Activated B cell treated with CpG ODN at 0.5 μM for 24 hours (primary cell): ENCODE measurements around the gene CERK. TPM values are rescaled to one million over a fixed set of nuclear protein-coding genes. Genes with fewer than 3 reads are reported as not detected.
A peak's percentile ranks its signal among the peaks of the same experiment; 100 is the strongest.

Source experiments
- ATAC-seq: fragments of 200-7000 bp; cut with Tn5 transposase; one replicate; pipeline ENCODE4 v1.10.0; 2021; ENCODE audit warnings: low read depth, mild to moderate bottlenecking, moderate library complexity
- CTCF ChIA-PET: fragments of 350-600 bp; sonication (Branson Sonifier 250); formaldehyde crosslinking; loops from one replicate; lab custom pipeline; 2021; ENCODE audit warnings: antibody characterized with exemption; lab: Charles Lee
- POLR2A ChIA-PET: fragments of 350-600 bp; sonication (Branson Sonifier 250); formaldehyde crosslinking; loops from one replicate; lab custom pipeline; 2021; ENCODE audit warnings: antibody characterized with exemption; lab: Charles Lee
- DNase-seq: peaks from one replicate; pipeline ENCODE4 v3.0.0; 2022
- H3K27ac Mint-ChIP-seq: one replicate; pipeline ENCODE4 v1.8.0; 2020; ENCODE audit warnings: mixed read lengths
- H3K27me3 Mint-ChIP-seq: one replicate; pipeline ENCODE4 v1.8.0; 2021; ENCODE audit warnings: mixed read lengths
- H3K36me3 Mint-ChIP-seq: one replicate; pipeline ENCODE4 v1.8.0; 2021; ENCODE audit warnings: low read depth, mixed read lengths
- H3K4me1 Mint-ChIP-seq: one replicate; pipeline ENCODE4 v1.8.0; 2021; ENCODE audit warnings: mixed read lengths
- H3K4me3 Mint-ChIP-seq: one replicate; pipeline ENCODE4 v1.8.0; 2020; ENCODE audit warnings: mild to moderate bottlenecking, mixed read lengths
- H3K9me3 Mint-ChIP-seq: one replicate; pipeline ENCODE4 v1.8.0; 2020; ENCODE audit warnings: mixed read lengths
- CTCF ChIP-seq: fragments of 200-600 bp; IDR thresholded peaks from one replicate; pipeline ENCODE4 v1.8.0; 2022; ENCODE audit warnings: antibody characterized with exemption, mild to moderate bottlenecking
- intact Hi-C: fragments of 100-400 bp; cut with micrococcal nuclease; formaldehyde crosslinking; loops from one replicate; pipeline ENCODE4 v1.15.1; 2024
- total RNA-seq: library from RNA; stranded (reverse); gene quantifications from 2 replicates; pipeline ENCODE4 v1.2.3, GENCODE V29; 2022

Gene CERK
- total RNA-seq, 1 donor from 2014 or later = 13.8 TPM

DNA sequence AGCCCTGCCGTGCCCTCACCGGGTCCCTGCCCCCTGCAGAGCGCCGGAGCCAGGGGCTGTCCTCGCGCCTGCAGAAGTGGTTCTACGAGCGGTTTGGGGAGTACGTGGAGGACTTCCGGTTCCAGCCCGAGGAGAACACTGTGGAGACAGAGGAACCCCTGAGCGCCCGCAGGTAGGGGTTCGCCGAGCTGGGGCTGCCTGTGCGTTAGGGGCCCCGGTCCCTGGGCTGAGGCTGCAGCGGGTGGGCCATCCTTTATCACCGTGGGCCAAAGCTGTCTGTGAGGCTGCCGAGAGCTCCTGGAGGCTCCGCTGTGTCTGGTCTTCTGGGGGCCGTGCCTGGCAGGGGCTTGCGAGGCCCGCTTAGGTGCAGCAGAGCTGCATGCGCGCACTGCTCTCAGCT is 75.1 kb downstream of the CERK start:
- H3K27me3 Mint-ChIP-seq = no peaks in the 10 kb centered on the region
- POLR2A ChIA-PET = no interaction called here
- TF ChIP-seq CTCF = no peak
- DNase-seq = no peak
- H3K27ac Mint-ChIP-seq = no peak overlapping the region
- peaks cover 55% of the 10 kb centered on the region for H3K36me3 Mint-ChIP-seq
- intact Hi-C loops = no loop called here
- H3K4me3 Mint-ChIP-seq = no peak overlapping the region
- H3K4me1 Mint-ChIP-seq = no peaks in the 10 kb centered on the region
- no peak for ATAC-seq
- H3K9me3 Mint-ChIP-seq = no peaks in the 10 kb centered on the region
- CTCF ChIA-PET = no interaction called here

- H3K27me3 Mint-ChIP-seq = no peaks in the 10 kb centered on the region
- peaks cover 51% of the 10 kb centered on the region for H3K36me3 Mint-ChIP-seq
- peaks cover 2% of the 10 kb centered on the region for H3K4me1 Mint-ChIP-seq
- DNase-seq (no peak), ATAC-seq (no peak)
- no peak overlapping the region for H3K4me3 Mint-ChIP-seq
- intact Hi-C loops = no loop called here
- ChIA-PET POLR2A (no interaction called here), CTCF (no interaction called here)
- no peak for TF ChIP-seq CTCF
- no peaks in the 10 kb centered on the region for H3K9me3 Mint-ChIP-seq
- no peak overlapping the region for H3K27ac Mint-ChIP-seq
These were observed 75.8 kb downstream of the CERK start for GRCh38 chr22:46662226-46662625.

DNA sequence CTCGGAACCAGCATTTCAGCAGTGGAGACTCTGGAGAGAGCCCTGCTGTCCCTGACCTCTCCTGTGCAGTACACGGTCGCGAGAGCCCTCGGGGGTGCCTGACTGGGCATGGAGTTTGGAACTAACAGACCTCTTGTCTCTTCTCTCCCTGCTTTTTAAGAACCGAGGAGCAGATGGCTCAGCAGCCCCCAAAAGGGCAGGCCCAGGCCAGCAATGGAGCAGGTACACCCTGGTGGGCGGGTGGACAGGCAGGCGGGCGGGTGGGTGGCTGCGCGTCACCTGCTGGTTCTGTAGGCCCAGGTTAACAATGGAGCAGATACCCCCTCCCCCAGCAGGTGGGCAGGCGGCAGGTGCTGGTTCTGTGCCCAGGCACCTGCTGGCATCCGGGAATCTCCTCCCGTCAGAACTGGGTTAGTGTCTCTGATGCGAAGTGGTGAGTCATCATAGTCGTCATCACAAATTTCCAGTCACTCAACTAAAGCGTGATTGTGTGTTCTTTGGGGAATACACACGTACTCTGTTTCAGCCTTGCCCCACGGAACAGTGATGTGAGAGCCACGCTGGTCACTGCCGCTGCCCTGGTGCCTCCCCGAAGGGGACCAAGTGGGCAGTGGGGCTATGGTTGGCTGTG is 76.7 kb downstream of the CERK start:
- no peak for DNase-seq
- Mint-ChIP-seq H3K4me3 (no peak overlapping the region), H3K27me3 (no peaks in the 10 kb centered on the region), H3K9me3 (no peaks in the 10 kb centered on the region), H3K4me1 (peaks cover 3% of the 10 kb centered on the region), H3K27ac (no peak overlapping the region), H3K36me3 (peaks cover 42% of the 10 kb centered on the region)
- intact Hi-C loops = no loop called here
- ChIA-PET CTCF (no interaction called here), POLR2A (no interaction called here)
- TF ChIP-seq CTCF = no peak
- ATAC-seq = peak; percentile 56

DNA sequence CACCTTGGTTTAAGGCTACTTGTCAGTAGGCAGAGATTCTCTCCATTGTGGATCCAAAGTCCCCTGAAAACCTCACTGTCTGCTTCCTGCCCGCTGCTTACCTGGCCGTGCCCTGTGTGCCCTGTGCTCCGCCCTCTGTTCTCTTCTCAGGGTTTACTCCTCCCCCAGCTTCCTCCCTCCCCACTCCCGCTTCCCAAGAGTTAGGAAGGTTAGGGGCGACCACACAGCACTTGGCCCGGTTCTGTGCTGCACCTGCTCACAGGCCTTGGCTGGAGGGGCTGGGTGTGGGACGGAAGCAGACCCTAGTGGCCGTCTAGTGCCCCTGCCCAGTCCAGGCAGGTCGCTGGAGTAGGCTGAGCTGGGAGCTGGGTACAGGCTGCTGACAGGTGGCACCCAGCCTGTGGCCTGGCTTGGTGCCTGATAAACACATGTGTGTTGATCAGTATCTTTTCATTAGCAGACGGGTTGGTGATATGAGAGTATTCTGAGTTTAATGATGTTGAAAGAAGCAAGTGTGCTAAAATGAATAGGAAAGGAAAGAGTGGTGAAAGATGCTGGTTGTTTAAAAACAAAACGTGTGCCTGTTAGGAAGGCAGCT is 77.3 kb downstream of the CERK start:
- no peak overlapping the region for H3K4me3 Mint-ChIP-seq
- ChIA-PET POLR2A (no interaction called here), CTCF (no interaction called here)
- peaks cover 3% of the 10 kb centered on the region for H3K4me1 Mint-ChIP-seq
- H3K9me3 Mint-ChIP-seq = no peaks in the 10 kb centered on the region
- H3K27me3 Mint-ChIP-seq = no peaks in the 10 kb centered on the region
- no peak overlapping the region for H3K27ac Mint-ChIP-seq
- DNase-seq (no peak), ATAC-seq (no peak)
- TF ChIP-seq CTCF = no peak
- intact Hi-C loops = no loop called here
- H3K36me3 Mint-ChIP-seq = peaks cover 37% of the 10 kb centered on the region

GRCh38 chr22:46659791-46660186 is 78.3 kb downstream of the CERK start:
- no peak for DNase-seq
- no peaks in the 10 kb centered on the region for H3K9me3 Mint-ChIP-seq
- no peak overlapping the region for H3K4me3 Mint-ChIP-seq
- CTCF ChIA-PET = no interaction called here
- H3K36me3 Mint-ChIP-seq = peaks cover 30% of the 10 kb centered on the region
- TF ChIP-seq CTCF = no peak
- intact Hi-C loops = no loop called here
- POLR2A ChIA-PET = no interaction called here
- no peak overlapping the region for H3K27ac Mint-ChIP-seq
- no peak for ATAC-seq
- H3K4me1 Mint-ChIP-seq = peaks cover 5% of the 10 kb centered on the region
- no peaks in the 10 kb centered on the region for H3K27me3 Mint-ChIP-seq
